Measurements from ENCODE around the gene ZNF507.

Gene ZNF507

GRCh38 chr19:32345261-32346207 lies at the start of gene ZNF507:
Gene ZNF507, plus strand, starts transcription at chr19:32345610. Its CDS starts 7,221 bp downstream, at chr19:32352831.
- H3K27me3 ChIP-seq (ENCODE audit: control insufficient read depth, insufficient read depth, low read length): no peaks in the 10 kb centered on the region

GRCh38 chr19:32296694-32297093 lies 48.7 kb upstream of the ZNF507 start:
- Histone ChIP-seq H3K36me3 (ENCODE audit: control insufficient read depth, insufficient read depth, low read length) (no peaks in the 10 kb centered on the region), H3K9me3 (ENCODE audit: control insufficient read depth, insufficient read depth, low read length) (no peaks in the 10 kb centered on the region), H3K4me3 (ENCODE audit: low read depth, low read length) (no peak overlapping the region), H3K4me1 (ENCODE audit: control insufficient read depth, insufficient read depth, low read length) (no peaks in the 10 kb centered on the region), H3K27me3 (ENCODE audit: control insufficient read depth, insufficient read depth, low read length) (no peaks in the 10 kb centered on the region), H3K9ac (ENCODE audit: low read depth, low read length) (no peak overlapping the region)

More at GRCh38 chr19:32345261-32346207, at the start of gene ZNF507:
- no peaks in the 10 kb centered on the region for H3K9me3 ChIP-seq (ENCODE audit: control insufficient read depth, insufficient read depth, low read length)
- H3K9ac ChIP-seq (ENCODE audit: low read depth, low read length): peak within 1 kb of the TSS; percentile 88
- no peaks in the 10 kb centered on the region for H3K36me3 ChIP-seq (ENCODE audit: control insufficient read depth, insufficient read depth, low read length)
- peak within 1 kb of the TSS; percentile 58 for H3K4me3 ChIP-seq (ENCODE audit: low read depth, low read length)
- no peaks in the 10 kb centered on the region for H3K4me1 ChIP-seq (ENCODE audit: control insufficient read depth, insufficient read depth, low read length)

- H3K9ac ChIP-seq (ENCODE audit: low read depth, low read length): no peak overlapping the region
- H3K4me3 ChIP-seq (ENCODE audit: low read depth, low read length): no peak overlapping the region
- no peaks in the 10 kb centered on the region for H3K27me3 ChIP-seq (ENCODE audit: control insufficient read depth, insufficient read depth, low read length)
- H3K9me3 ChIP-seq (ENCODE audit: control insufficient read depth, insufficient read depth, low read length): no peaks in the 10 kb centered on the region
- no peaks in the 10 kb centered on the region for H3K36me3 ChIP-seq (ENCODE audit: control insufficient read depth, insufficient read depth, low read length)
- H3K4me1 ChIP-seq (ENCODE audit: control insufficient read depth, insufficient read depth, low read length): no peaks in the 10 kb centered on the region
Observed at GRCh38 chr19:32302778-32303177, 42.6 kb upstream of the ZNF507 start.

- Histone ChIP-seq H3K27me3 (ENCODE audit: control insufficient read depth, insufficient read depth, low read length) (no peaks in the 10 kb centered on the region), H3K4me3 (ENCODE audit: low read depth, low read length) (no peak overlapping the region), H3K9ac (ENCODE audit: low read depth, low read length) (no peak overlapping the region), H3K4me1 (ENCODE audit: control insufficient read depth, insufficient read depth, low read length) (no peaks in the 10 kb centered on the region), H3K36me3 (ENCODE audit: control insufficient read depth, insufficient read depth, low read length) (no peaks in the 10 kb centered on the region), H3K9me3 (ENCODE audit: control insufficient read depth, insufficient read depth, low read length) (no peaks in the 10 kb centered on the region)
Observed at GRCh38 chr19:32303193-32303592, 42.2 kb upstream of the ZNF507 start.

- H3K9ac ChIP-seq (ENCODE audit: low read depth, low read length): no peak overlapping the region
- no peaks in the 10 kb centered on the region for H3K4me1 ChIP-seq (ENCODE audit: control insufficient read depth, insufficient read depth, low read length)
- H3K9me3 ChIP-seq (ENCODE audit: control insufficient read depth, insufficient read depth, low read length): no peaks in the 10 kb centered on the region
- no peak overlapping the region for H3K4me3 ChIP-seq (ENCODE audit: low read depth, low read length)
- no peaks in the 10 kb centered on the region for H3K27me3 ChIP-seq (ENCODE audit: control insufficient read depth, insufficient read depth, low read length)
- no peaks in the 10 kb centered on the region for H3K36me3 ChIP-seq (ENCODE audit: control insufficient read depth, insufficient read depth, low read length)
Observed at GRCh38 chr19:32307591-32307990, 37.8 kb upstream of the ZNF507 start.

- H3K4me3 ChIP-seq (ENCODE audit: low read depth, low read length): no peak overlapping the region
- no peaks in the 10 kb centered on the region for H3K4me1 ChIP-seq (ENCODE audit: control insufficient read depth, insufficient read depth, low read length)
- no peaks in the 10 kb centered on the region for H3K27me3 ChIP-seq (ENCODE audit: control insufficient read depth, insufficient read depth, low read length)
- no peaks in the 10 kb centered on the region for H3K36me3 ChIP-seq (ENCODE audit: control insufficient read depth, insufficient read depth, low read length)
- no peak overlapping the region for H3K9ac ChIP-seq (ENCODE audit: low read depth, low read length)
- no peaks in the 10 kb centered on the region for H3K9me3 ChIP-seq (ENCODE audit: control insufficient read depth, insufficient read depth, low read length)
Observed at GRCh38 chr19:32308431-32309077, 36.9 kb upstream of the ZNF507 start.

- Histone ChIP-seq H3K9ac (ENCODE audit: low read depth, low read length) (no peak overlapping the region), H3K4me1 (ENCODE audit: control insufficient read depth, insufficient read depth, low read length) (no peaks in the 10 kb centered on the region), H3K36me3 (ENCODE audit: control insufficient read depth, insufficient read depth, low read length) (no peaks in the 10 kb centered on the region), H3K27me3 (ENCODE audit: control insufficient read depth, insufficient read depth, low read length) (no peaks in the 10 kb centered on the region), H3K9me3 (ENCODE audit: control insufficient read depth, insufficient read depth, low read length) (no peaks in the 10 kb centered on the region), H3K4me3 (ENCODE audit: low read depth, low read length) (no peak overlapping the region)
Observed at GRCh38 chr19:32309711-32310390, 35.6 kb upstream of the ZNF507 start.

GRCh38 chr19:32311371-32311770 lies 34.0 kb upstream of the ZNF507 start:
- Histone ChIP-seq H3K27me3 (ENCODE audit: control insufficient read depth, insufficient read depth, low read length) (no peaks in the 10 kb centered on the region), H3K9ac (ENCODE audit: low read depth, low read length) (no peak overlapping the region), H3K4me1 (ENCODE audit: control insufficient read depth, insufficient read depth, low read length) (peaks cover 3% of the 10 kb centered on the region), H3K36me3 (ENCODE audit: control insufficient read depth, insufficient read depth, low read length) (no peaks in the 10 kb centered on the region), H3K9me3 (ENCODE audit: control insufficient read depth, insufficient read depth, low read length) (no peaks in the 10 kb centered on the region), H3K4me3 (ENCODE audit: low read depth, low read length) (no peak overlapping the region)

- Histone ChIP-seq H3K27me3 (ENCODE audit: control insufficient read depth, insufficient read depth, low read length) (no peaks in the 10 kb centered on the region), H3K36me3 (ENCODE audit: control insufficient read depth, insufficient read depth, low read length) (no peaks in the 10 kb centered on the region), H3K9ac (ENCODE audit: low read depth, low read length) (no peak overlapping the region), H3K4me1 (ENCODE audit: control insufficient read depth, insufficient read depth, low read length) (peaks cover 9% of the 10 kb centered on the region), H3K4me3 (ENCODE audit: low read depth, low read length) (no peak overlapping the region), H3K9me3 (ENCODE audit: control insufficient read depth, insufficient read depth, low read length) (no peaks in the 10 kb centered on the region)
Observed at GRCh38 chr19:32313569-32314265, 31.7 kb upstream of the ZNF507 start.

GRCh38 chr19:32316034-32316433 lies 29.4 kb upstream of the ZNF507 start:
- no peak overlapping the region for H3K9ac ChIP-seq (ENCODE audit: low read depth, low read length)
- no peaks in the 10 kb centered on the region for H3K27me3 ChIP-seq (ENCODE audit: control insufficient read depth, insufficient read depth, low read length)
- no peak overlapping the region for H3K4me3 ChIP-seq (ENCODE audit: low read depth, low read length)
- no peaks in the 10 kb centered on the region for H3K36me3 ChIP-seq (ENCODE audit: control insufficient read depth, insufficient read depth, low read length)
- H3K4me1 ChIP-seq (ENCODE audit: control insufficient read depth, insufficient read depth, low read length): peaks cover 15% of the 10 kb centered on the region
- H3K9me3 ChIP-seq (ENCODE audit: control insufficient read depth, insufficient read depth, low read length): no peaks in the 10 kb centered on the region

- no peaks in the 10 kb centered on the region for H3K36me3 ChIP-seq (ENCODE audit: control insufficient read depth, insufficient read depth, low read length)
- H3K9ac ChIP-seq (ENCODE audit: low read depth, low read length): no peak overlapping the region
- H3K27me3 ChIP-seq (ENCODE audit: control insufficient read depth, insufficient read depth, low read length): no peaks in the 10 kb centered on the region
- H3K4me3 ChIP-seq (ENCODE audit: low read depth, low read length): no peak overlapping the region
- H3K4me1 ChIP-seq (ENCODE audit: control insufficient read depth, insufficient read depth, low read length): peaks cover 15% of the 10 kb centered on the region
- no peaks in the 10 kb centered on the region for H3K9me3 ChIP-seq (ENCODE audit: control insufficient read depth, insufficient read depth, low read length)
Observed at GRCh38 chr19:32317086-32317485, 28.3 kb upstream of the ZNF507 start.

Data from iPS-15b (cell line).